Dedifferentiated amniotic fluid mesenchymal stem cell (primary cell): Measurements from ENCODE around the gene TGM4.
"Not testable (repeated sequence)": the region's sequence is repeated elsewhere in the genome, so short reads cannot be mapped to it uniquely, and the experiment has no call there.

Experiments used
- DNase-seq: peaks from one replicate; pipeline ENCODE4 v3.0.0-alpha.2; 2016; ENCODE audit errors: extremely low spot score

The TGM4 gene

DNA sequence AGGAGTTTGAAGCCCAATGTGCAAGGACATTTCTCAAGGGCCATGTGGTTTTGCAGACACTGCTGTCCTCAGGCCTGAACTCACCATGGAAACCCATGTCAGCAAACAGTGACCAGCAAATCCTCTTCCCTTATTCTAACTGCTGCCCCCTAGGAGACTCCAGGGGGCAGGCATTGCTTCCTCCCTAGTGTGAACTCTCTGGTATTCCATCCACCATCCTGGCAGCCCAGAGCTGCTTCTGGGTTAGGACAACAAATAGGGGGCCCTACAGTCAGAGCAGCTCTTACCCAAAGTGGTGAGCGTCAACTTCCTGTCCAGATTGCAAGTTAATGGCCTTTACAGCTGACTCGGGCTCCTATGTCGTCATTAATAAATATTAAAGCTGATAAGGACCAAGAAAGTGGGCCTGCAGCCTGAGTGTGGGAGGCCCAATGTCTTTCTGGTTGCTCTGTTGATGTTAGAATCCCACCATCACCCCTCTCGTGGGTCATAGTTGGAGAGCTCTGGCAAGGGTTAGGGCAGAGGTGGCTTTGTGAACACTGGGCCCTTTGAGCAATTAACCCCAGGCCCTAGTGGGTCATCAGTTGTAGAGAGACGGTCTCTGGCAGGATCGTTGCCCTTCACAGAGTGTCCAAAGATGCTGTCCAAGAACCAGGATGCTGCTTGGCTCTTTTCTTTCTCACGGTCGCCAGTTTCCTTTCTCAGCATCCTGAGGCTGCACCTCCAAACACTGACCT, 41.5 kb downstream of the TGM4 start:
- no peak for DNase-seq

DNA sequence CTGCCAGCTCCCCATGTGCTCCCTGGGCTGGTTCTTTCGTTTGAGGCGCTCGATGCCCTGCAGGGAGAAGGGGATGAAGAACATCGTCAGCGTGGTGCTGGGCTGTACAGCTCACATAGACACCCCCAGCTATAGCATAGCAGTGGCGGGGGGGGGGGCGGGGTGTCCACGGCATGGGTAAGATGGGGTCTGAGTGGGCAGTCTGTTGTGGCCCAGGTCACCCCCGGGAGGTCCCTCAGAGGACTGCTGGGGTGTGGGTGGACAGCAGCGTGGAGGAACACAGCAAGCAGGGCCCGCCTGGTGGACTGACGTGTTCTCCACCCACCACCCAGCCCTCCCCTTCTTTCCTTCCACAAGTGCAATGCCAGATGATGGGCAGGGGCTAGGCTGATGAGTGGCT, 43.7 kb downstream of the TGM4 start:
- no peak for DNase-seq

DNA sequence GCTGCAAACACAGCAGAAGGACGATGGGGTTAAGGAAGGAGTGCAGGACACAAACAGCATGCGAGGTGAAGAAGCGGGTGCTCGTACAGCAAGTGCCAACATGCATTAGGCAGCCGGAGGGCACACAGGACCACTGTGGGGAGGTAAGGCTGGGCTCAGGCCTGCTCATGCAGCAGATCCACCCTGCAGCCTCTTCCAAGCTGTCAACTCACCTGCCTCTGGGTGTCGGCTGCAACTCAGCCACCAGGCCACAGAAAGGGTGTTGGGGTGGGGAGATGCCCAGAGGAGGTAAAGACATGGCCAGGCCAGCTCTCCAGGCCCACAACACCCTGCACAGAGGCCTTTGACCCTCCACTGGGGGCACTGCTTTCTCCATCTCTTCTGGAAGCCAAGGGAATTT, 44.2 kb downstream of the TGM4 start:
- no peak for DNase-seq

DNA sequence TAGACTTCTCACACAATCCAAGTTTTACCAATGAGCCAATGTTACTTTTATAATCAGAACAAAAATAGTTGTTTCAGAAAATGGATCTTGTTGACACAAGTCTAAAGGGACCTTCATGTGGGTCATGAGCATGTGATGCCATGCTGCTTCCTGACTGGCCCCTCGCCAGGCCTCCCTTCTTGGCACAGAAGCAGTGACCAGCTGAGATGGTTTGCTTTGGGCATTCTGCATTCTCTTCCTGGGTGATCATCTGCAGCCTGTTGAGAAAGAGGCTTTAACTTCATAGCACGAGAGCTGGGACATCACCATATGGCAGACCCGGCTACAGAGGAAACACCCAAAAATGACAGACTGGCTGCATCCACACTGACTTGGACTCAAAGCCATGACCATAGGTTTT, 45.7 kb downstream of the TGM4 start:
- DNase-seq, result no peak

- no peak for DNase-seq
Measured at GRCh38 chr3:44923632-44924456, 49.4 kb downstream of the TGM4 start.

DNA sequence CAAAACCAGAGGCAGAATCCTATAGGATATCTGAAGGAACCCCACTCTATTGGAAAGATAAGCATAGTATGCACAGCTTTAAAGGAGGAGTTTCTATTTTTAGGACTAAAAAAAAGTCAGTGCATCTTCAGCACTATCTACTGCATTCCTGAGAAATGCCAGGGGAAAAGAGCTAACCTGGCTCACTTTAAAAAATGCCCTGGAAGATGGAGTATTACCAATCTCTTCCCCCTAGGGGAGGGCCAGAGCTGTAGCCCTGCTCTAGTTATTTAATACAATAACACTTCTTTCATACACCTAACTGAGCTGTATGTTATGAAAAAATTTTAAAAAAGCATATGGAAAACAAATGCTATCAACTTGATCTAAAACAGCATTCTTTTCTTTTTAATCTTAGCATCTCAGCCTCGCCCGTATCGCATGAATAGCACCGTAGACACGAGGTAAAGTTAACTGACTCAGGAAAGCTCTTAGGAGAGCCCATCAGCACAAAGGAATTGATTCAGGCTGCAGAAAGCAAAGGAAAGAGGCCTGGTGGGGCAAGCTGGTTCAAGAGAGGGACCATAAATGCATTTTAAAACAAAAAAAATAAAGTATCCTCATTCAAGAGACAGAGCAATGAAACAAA, 50.2 kb downstream of the TGM4 start:
- no peak for DNase-seq

GRCh38 chr3:44926172-44926571, 51.8 kb downstream of the TGM4 start:
- no peak for DNase-seq

DNA sequence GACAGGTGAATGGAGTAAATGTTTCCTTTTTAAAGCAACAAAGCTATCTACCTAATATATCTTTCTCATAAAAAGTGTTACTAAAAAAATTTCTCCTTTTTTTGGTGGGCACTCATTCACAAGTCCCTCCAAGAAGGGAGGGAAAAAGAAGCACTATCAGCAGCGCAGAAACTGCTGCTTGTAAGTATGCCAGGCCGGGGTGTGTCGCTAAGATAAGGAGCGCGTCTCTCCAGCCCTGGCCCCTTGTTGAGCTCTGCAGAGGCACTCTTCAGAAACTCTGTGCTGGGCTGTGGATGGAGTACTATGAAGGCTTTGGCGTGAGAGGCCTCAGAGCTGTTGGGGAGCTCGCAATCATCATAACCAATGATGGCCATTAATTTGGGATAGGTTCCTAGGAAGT, 52.5 kb downstream of the TGM4 start:
- no peak for DNase-seq

- DNase-seq, result no peak
Measured at GRCh38 chr3:44927371-44927770, 53.0 kb downstream of the TGM4 start.

- no peak for DNase-seq
Measured at GRCh38 chr3:44929782-44930181, 55.4 kb downstream of the TGM4 start.

DNA sequence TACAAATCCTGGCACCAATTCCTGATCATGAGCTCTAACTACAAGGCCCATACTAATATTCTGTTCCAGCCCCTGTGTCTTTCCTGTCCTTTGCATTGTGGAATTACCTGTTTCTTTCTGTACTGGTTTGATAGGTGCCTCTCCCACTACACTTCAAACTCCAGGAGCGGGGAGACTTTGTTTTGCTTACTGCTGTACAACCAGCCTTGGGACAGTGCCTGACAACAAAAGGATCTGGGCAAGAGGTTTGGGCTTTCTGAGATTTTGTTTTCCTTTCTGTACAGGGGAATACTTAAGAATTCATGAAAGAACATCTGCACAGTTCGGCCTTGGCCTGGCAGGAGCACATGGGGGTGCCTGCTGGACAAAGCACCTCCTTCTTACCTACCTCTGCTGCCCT, 56.5 kb downstream of the TGM4 start:
- DNase-seq, result no peak

GRCh38 chr3:44931791-44932190, 57.4 kb downstream of the TGM4 start:
- DNase-seq, result no peak

DNA sequence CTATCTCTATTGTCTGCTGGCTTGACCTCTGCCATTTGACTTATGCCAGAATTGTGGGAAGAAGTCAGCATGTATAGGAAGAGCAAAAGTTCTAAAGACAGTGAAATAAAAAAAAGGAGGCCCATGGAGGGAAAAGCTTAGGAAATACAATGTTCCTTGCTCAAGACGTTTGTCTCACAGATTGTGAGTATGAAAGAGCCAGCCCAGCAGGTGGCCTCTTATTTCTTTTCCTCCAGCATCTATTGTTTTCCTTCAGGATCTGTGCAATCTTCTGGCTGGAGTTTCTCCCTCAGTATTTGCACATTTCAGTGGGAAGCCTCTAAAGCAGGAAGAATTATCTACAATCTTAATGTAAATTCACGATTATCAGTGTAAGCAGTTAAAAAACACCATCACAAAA, 57.9 kb downstream of the TGM4 start:
- no peak for DNase-seq

DNA sequence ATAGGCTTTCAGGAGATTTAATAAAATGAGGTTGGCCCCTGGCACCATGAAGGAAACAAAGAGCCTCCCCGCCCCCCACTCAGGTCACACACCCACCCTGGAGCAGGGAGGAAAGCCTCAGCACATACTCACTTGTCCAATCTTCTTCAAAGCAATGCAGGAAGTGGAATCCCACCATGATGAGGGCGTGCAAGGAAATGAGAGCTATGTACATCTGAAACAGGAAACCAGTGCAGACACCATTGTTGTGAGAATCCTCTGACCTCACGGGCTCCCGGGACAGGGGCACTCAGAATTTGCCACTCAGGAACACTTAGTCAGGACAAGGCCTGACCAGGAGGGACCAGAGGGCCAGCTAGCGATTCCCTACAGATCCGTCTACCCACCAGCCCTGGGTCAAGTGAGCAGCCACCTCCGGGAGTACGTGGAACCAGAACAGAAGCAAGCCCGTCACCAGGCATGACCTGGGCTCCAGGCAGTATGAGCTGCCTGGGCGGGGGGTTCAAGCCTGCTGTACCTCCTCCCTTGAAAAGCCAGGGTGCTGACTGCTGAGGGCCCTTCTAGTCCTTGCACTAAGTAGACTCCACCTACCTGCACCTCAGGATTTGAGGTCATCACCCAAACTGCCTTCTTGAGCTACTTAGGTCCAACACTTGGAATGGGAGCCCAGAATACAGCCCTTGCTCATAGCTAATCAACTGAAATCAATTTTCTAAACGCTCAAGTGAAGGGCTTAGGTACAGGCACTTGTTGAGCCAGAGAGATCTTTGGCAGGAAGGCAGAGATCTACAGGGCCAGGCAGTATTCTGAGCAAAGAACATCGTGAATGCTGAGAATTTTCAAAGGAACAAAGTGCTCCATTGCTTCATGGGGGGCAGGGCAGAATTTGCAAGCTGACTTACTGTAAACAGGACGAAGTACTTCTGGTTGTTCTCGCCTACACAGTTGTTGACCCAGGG, 58.9 kb downstream of the TGM4 start:
- no peak for DNase-seq

DNA sequence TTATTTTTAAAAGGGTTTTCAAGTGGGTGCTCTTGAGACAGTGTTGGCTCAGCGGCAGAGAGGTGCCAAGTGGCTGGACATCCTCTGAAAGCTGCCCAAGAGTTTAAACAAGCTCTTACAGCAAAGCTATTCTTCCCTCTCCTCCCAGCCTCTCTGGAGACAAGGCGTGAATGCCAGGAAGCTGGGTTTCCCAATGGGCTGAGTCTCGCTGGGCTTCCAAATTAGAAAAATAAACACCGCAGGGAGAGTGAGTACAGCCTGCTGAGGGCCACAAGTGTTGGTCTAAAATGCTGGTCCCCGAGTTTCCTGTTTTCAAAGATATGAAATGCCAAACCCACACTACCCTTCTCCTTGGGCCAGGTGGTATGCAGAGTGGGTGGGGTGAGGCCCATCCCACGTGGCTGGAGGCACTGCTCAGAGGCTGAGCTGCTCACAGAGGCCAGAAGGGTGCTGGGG, 65.2 kb downstream of the TGM4 start:
- no peak for DNase-seq

DNA sequence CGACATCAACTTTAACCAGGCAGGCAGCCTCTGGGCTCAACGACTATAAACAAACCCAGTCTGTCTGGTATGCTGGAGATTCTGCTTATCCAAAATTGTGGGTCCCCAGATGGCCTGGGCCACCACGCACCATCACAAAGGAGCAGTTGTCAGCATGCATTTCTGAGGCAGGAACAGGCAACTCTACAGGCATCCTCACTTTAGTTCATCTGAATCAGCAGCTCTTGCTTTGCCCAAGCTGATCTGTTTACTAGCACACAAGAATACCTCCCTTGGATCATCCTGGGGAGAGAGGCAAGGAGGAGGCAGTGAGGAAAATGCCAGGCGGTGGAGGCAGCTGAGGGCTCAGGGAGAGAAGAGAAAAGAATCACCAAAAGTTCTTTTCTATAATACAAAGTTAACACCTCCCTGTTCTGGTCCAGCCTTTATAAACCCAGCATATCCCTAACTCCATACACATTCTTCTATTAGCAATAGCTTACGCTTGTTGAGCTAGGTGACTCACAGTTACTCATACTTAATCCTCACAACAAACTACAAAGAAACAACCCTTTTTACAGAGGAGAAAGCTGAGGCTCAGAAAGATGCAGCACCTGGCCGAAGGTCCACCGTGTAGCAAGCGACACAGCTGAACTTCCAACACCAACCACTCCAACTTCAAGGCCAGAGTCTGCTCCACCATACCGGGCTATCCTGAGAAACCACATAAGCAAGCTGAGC, 68.0 kb downstream of the TGM4 start:
- no peak for DNase-seq

DNA sequence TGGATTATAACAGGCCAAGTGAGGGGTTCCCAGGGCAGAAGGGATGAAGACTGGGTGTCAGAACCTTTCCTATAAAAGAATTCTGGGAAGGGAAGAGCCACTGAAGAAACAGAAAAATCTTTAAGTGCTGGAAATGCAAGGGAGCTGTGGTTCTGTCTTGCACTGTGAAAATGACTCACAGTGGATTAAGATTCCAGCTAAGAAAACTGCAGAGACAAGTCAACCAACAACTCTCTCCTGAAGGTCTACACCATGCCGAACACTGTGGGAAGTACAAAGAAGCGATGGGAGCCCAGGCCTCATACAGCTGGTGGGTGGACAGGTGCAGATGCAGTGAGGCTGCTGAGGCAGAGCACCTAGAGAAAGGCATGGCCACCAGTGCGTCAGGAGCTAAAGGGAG, 73.8 kb downstream of the TGM4 start:
- DNase-seq, result no peak

GRCh38 chr3:44949770-44950169, 75.4 kb downstream of the TGM4 start:
- DNase-seq, result not testable (repeated sequence)

DNA sequence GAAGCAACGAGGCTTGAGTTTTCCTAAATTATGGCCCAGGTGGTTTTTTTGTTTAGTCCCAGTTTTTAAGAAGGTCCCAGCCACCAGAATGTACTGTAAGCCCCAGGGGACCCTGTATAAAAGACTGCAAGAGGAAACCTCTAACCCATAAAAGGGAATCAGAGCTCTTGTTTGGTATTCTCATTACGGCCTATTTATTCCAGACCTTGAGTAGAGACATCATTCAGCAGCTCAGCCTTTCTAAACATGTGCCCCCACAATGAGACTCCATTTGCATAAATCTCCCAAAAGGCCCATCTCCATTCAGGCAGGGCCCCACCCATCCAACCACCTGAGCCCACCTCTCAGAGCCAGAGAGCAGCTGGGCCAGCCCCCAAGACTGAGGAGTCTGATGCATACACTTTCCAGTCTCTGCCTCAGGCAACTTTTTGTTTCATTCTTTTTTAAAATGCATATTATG, 75.9 kb downstream of the TGM4 start:
- DNase-seq, result no peak

DNA sequence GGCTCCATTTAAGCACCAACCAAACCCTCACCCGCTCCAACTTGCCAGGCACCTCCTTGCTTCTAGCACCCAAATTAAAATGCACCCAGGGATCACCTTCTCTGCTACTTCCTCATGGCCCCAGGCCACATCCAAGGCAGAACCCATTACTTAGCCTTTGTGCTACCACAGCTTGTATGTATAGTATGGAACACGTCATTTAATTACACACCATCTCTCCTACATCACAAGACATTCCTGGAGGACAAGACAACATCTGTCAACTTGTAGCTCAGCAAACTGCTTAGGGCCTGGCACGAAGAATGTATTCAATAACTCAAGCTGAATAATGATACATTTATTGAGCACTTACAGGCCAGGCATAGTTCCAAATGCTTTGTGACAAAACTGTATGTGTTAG, 78.3 kb downstream of the TGM4 start:
- no peak for DNase-seq

DNA sequence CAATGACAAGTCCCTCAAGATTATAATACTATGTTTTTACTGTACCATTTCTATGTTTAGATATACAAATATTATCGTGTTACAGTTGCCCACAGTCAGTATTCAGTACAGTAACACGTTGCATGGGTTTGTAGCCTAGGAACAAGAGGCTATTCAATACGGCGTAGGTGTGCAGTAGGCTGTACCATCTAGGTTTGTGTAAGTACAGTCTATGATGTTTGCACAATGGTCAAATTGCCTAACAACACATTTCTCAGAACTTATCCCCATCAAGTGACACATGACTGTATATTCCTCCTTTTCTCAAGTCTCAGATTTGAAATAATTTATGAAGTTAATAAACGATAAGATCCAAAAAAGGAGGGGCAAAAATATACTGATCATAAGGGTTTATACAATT, 79.9 kb downstream of the TGM4 start:
- DNase-seq, result no peak
